NCI-H510A (cell line): ENCODE data around the gene SLC25A30.

Source experiments
- DNase-seq: peaks from one replicate; lab custom pipeline; 2025; lab: John Stamatoyannopoulos, UW

The SLC25A30 gene

DNA sequence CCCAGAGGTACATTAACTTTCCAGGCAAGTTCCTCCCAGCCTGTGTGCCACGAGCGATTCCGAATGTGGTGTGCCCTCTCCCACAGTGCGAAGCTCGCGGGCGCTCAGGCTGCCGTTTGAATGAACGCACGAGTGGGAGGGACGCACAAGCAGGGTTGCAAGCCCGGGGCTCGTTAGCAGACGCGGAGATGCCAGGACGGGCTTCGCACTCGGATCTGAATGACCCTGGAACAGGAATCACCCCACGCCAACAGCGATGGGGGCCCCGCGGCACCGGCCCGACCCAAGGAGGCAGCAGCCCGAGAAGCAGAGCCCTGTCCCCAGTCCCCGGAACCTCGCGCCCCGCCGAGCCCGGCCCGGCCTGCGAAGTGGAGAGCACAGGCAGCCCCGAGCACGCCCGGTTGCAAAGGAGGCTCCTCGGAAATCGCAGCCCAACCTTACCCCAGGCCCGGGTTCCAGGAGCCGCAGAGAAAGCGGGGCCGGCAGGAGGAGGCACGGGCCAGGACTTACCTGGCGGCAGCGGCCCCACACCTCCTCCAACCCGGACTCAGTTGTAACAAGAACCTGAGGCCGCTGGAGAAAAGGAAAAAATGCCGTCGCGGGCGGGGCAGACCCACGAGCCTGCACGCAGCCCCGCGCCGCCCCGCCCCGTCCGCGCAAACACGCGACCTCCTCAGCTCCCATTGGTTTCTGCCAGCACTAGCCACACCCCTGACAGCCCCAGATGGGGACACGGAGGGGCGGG, at the start of gene SLC25A30:
Gene SLC25A30 (minus strand): TSS at position 584 of the 745 bp plus-strand sequence. CDS start 6,948 bp downstream, outside the sequence.
- DNase-seq = peak; percentile 36

GRCh38 chr13:45466359-45466758, 48.2 kb upstream of the SLC25A30 start:
- no peak for DNase-seq

DNA sequence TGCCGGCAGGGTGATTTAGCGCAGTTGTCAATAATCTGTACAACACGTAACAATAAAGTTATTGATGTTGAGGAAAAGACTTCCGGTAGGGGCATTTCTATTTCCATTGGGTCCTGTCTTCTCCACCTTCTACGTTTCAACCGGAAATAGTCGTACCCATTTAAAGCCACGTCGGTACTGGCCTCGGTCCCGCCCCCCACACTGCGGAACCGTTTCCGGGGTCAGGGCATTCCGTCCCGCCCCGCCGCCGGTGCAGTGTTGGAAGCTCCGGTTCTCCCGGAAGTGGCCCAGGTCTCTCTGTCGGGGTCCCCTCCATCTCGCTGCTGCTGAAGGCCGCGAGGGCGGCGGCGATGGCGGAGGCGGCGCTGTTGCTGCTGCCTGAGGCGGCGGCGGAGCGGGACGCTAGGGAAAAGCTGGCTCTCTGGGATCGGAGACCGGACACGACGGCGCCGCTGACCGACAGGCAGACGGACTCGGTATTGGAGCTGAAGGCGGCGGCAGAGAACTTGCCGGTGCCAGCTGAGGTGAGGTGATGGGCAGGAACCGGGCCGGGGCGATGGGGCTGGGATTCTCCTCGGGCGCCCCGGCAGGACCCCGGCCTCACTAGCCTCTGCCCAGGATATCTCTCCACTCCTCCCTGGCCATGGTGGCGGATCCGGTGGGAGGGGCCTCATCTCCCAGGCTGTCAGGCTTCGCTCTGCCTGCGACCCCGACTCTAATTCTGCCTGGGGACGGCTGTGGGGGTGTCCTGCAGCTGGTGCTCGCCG, 46.7 kb upstream of the SLC25A30 start, which contains the start of gene COG3:
Gene COG3 (plus strand): TSS at position 253 of the 767 bp plus-strand sequence. CDS start 98 bp downstream, at position 351.
- peak; percentile 78 for DNase-seq

DNA sequence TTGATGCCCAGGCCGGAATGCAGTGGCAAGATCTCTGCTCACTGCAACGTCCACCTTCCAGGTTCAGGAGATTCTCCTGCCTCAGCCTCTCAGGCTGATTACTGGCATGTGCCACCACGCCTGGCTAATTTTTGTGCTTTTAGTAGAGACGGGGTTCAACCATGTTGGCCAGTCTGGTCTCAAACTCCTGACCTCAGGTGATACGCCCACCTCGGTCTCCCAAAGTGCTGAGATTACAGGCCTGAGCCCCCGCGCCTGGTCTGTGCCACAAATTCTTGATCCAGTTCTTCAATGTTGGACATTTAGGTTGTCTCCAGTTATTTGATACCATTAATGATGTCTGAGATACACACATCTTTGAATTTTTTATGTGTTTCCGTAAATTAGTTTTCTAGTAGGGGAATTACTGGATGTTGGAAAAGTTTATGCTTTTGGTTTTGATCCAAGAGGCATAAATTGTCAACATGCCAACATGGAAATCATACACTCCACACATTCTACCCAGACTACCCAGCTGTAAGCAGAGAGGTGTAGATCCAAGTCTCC, 46.0 kb upstream of the SLC25A30 start:
- DNase-seq = no peak

DNA sequence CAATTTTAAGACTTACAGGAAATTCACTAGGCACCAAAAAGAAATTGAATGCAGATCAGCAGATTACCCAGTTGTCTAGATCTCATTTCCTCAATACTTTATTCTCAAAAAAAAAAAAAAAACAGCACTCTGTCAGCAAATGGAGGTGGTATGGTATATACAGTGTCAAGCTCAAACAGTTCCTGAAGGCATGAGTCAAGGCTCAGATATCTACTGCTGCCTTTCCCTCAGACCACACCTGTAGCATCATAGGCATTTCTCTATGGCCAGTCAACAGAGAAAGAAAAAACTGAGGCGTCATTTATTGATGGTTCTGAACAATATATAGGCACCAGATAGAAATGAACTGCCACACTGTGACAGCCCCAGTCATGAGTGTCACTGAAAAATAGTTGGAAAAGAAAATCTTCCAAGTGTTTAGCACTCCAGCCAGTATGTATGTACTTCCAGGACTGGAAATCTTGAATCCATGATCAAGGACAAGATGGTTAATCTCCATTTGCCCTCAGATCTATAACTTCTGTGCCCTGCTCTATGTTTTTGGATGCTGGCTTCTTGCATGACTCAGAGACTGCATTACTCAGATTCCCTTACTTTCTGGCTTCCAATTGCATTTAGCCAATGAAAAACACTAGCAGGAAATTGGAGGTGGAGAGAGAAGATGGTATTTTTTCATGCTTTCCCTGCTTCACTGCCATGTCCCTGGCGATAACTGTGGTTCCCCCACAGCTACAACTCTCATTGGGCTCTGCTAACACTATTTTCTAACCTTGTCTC, 38.2 kb upstream of the SLC25A30 start:
- no peak for DNase-seq

DNA sequence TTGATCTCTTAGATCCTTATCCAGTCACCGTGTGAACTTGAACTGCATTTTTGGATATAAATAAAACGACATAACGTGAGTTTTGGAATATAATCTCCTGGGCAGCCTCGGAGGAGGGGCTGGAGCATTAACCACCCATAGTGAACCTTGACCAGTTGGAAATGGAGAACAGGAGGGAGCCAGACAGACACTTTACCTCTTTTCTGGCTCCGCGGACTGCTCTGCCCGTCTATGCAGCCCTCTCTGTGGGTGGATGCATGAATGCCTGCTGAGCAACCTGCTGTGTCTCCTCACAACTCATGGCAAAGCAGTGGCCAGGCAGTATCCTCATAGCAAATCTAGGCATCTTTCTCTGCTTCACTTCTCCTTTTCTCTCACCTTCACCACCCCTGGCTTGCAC, 36.0 kb upstream of the SLC25A30 start:
- no peak for DNase-seq

DNA sequence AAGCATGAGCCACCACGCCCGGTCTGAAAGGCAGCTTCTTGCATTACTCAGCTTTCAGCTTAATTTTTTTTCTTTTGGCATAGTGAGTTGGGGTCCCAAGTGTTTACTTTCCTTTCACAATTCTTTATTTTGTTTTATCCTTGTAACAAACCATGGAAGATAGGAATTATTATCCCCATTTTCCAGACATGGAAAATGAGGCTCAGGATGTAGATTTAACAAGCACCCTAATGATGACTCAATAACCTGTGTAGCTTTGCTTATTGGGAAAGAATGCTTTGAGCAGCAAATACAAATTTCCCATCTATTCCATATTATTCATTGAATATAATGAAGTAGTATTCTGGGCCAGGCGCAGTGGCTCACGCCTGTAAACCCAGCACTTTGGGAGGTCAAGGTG, 33.1 kb upstream of the SLC25A30 start:
- DNase-seq = no peak

DNA sequence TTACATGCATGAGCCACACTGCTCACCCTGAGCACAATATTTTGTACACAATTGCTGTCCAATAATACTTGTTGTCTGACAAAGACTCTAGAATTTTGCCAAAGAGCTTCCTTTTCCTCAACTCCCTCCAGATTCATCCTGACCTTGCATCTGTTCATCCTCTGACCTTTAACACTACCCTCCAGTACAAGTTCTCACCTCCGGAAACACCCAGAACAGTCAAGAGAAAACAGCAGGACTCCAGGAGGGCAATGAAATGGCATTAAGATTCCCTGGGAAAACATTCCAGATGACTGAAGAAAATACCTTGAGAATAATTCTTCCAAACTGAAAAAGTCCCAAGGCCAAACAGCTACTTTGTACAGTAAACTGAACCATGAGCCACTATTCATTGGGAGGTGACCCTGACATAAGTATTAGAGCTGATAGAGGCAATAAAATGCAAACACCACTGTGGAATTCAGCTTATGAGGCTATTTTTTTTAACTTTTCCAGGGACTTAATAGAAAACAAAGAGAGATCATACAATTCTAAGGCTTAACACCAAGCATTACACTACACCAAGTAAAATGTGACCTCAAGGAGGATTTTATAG, 30.9 kb upstream of the SLC25A30 start:
- no peak for DNase-seq

GRCh38 chr13:45447050-45447661, 29.0 kb upstream of the SLC25A30 start:
- no peak for DNase-seq

DNA sequence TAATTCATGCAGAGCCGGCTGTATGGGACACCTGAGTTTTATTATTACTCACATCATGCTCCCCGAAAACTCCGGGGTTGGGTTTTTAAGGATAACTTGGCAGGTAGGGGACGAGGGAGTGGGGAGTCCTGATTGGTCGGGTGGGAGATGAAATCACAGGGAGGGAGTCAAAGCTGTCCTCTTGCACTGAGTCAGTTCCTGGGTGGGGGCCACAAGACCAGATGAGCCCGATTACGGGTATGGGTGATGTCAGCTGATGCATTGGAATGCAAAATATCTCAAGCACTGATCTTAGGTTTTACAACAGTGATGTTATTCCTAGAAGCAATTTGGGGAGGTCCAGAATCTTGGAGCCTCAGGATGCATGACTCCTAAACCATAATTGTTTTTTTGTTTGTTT, 28.0 kb upstream of the SLC25A30 start:
- no peak for DNase-seq

DNA sequence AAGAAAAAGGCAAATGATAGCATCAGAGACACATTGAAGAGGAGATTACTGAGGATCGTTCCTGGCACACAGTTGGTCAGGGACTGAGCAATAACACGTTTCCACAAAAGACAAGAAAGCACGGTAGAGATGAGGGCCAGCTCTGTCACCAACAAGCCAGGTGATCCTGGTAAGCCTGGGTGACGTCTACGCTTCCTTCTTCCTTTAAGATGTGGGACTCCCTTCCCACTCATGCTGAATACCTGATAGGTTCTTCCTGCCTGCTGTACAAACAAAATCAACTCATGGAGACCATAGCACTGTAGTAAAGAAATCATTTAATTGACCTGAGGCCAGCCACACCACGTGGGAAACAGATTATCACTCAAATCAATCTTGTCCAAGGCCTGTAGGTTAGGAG, 26.9 kb upstream of the SLC25A30 start:
- DNase-seq = no peak

DNA sequence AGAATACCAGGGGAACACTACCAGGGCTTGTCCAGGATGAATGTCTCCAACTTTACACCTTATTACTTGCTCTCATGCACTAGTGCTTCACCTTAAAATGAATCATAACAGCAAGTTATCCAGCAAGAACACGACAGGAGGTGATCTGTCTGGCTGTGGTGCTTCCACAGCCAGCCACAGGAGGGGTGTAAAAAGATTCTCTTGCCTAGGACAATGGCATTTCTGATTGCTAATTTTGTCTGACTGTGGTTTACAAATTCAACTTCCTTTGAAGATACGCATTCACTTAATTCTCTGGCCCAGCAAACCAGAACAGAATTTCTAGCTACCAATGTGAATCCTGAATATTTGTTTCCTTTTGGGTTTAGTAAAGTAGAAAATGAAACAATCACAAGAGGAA, 23.5 kb upstream of the SLC25A30 start:
- no peak for DNase-seq

DNA sequence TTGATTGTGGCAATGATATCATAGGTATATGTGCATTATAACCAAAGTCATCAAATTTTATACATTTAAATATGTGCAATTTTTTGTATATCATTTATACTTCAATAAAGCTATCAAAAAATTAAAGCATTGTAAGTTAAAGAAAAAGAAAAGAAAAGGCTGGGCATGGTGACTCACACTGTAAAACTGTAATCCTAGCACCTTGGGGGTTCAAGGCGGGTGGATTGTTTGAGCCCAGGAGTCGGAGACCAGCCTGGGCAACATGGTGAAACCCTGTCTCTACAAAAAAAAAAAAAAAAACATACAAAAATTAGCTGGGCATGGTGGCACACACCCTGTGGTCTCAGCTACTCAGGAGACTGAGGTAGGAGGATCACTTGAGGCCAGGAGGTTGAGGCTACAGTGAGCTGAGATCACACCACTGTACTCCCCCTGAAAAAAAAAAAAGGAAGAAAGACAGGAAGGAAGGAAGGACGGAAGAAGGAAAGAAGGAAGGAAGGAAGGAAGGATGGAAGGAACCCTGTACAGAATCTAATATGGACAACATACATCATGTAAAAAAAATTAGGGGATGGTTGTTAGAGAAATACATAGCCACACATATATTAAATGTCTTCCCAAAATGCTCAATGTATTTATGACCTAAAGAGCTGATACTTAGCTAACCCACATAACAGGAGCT, 21.7 kb upstream of the SLC25A30 start:
- DNase-seq = no peak

- no peak for DNase-seq
Observed at GRCh38 chr13:45439008-45439407, 20.8 kb upstream of the SLC25A30 start.

GRCh38 chr13:45437947-45438346, 19.8 kb upstream of the SLC25A30 start:
- DNase-seq = no peak

DNA sequence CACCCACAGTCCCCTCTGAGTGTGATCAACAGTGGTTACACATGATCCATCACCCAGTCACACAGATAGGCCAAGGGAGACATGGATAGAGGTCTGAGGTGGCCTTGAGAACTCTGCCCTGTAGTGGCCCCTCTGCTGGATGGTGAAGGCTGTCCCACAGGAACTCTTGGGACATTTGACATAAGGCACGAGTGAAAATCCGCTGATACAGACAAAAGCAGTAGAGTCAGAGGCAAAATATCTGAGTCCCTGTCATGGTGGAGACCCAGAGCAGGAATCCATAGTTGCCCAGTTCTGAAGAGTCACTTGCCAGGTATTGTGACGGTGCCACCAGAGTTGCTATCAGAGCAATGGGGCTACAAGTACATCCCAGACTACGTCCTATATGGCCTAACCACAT, 18.8 kb upstream of the SLC25A30 start:
- DNase-seq = no peak

DNA sequence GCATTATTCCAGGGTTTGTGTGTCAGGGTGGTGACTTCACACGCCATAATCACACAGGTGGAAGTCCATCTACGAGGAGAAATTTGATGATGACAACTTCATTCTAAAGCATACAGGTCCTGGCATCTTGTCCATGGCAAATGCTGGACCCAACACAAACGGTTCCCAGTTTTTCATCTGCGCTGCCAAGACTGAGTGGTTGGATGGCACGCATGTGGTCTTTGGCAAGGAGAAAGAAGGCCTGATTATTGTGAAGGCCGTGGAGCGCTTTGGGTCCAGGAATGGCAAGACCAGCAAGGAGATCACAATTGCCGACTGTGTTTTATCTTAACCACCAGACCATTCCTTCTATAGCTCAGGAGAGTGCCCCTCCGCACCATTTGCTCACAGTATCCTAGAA, 18.2 kb upstream of the SLC25A30 start:
- no peak for DNase-seq

DNA sequence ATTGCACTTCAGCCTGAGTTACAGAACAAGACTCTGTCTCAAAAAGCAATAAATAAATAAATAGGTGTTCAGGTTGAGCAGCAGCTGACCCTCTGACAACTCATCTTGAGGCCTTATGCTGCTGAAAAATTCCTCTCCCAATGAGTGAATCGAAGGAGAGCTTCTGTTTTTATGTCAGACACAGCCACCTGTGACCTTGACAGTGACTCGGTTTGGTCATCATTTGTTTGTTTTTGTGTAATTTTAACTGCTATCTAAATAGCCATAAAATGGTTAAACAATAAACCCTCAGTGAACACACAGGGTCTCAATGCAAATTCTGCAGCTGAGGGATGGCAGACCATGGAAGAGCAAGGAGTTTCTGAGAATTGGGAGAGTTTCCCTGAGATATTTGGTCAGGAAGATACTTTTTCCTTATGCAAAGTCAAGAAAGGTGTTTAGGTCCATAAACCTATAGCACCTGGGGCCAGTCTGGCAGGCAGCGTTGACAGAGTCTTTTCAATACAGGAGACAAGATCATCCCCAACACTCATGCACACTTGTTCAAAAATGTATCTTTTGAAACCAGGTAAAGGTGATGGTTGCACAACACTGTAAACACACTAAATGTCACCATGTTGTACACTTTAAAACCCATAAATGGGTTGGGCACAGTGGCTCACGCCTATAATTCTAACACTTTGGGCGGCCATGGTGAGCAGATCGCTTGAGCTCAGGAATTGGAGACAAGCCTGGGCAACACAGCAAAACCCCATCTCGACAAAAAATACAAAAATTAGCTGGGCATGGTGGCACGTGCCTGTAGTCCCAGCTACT, 16.6 kb upstream of the SLC25A30 start:
- DNase-seq = no peak

DNA sequence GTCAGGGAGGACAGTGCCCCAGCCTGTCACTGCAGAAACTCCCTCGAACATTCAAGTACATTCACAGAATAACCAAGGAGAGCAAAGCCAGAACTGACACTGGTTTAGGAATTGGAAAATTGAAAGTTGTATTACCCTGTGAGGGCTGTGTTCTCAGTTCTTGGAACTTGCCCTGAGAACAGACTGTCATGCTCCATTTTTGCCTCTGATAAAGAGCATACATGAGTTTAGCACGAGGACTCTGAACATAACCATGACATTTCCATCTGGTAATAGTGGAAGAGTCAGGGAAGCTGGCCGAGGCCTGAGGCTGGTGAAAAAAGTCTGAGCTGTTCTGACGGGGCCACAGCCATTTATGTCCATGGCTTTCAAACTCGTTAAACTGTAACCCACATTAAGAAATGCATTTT, 15.2 kb upstream of the SLC25A30 start:
- DNase-seq = no peak
